GM18873 (cell line): ENCODE results near the gene BCL6.
"Not testable (repeated sequence)": the region's sequence is repeated elsewhere in the genome, so short reads cannot be mapped to it uniquely, and the experiment has no call there.

Source experiments
- ATAC-seq: cut with Tn5 transposase; IDR thresholded peaks from one replicate; pipeline ENCODE4 v1.9.1; 2021; ENCODE audit warnings: mild to moderate bottlenecking, moderate library complexity, moderate number of reproducible peaks; ENCODE audit not compliant: unreplicated experiment, low FRiP score

Gene BCL6

GRCh38 chr3:187684880-187685279 is 60.4 kb downstream of the BCL6 start:
- ATAC-seq = no peak

GRCh38 chr3:187684444-187684843 is 60.8 kb downstream of the BCL6 start:
- no peak for ATAC-seq

GRCh38 chr3:187681756-187682155 is 63.5 kb downstream of the BCL6 start:
- not testable (repeated sequence) for ATAC-seq

- no peak for ATAC-seq
These were observed 65.5 kb downstream of the BCL6 start for GRCh38 chr3:187679638-187680396.

GRCh38 chr3:187678726-187679268 is 66.5 kb downstream of the BCL6 start:
- ATAC-seq = no peak

GRCh38 chr3:187677604-187678003 is 67.7 kb downstream of the BCL6 start:
- ATAC-seq = no peak

- no peak for ATAC-seq
These were observed 72.3 kb downstream of the BCL6 start for GRCh38 chr3:187673012-187673411.
